Kidney (tissue), 14 donors: Measurements from ENCODE around the gene DOCK10. TPM values are rescaled to one million over a fixed set of nuclear protein-coding genes. Genes with fewer than 3 reads are reported as not detected.

Experiments used
- DNase-seq, 5 donors: peaks; one replicate each; pipeline ENCODE4 v3.0.0-alpha.2; 2013 to 2020
- FAIRE-seq: peaks from 2 replicates; lab custom pipeline; 2012; peaks lifted over from hg19 to GRCh38; lab: Jason Lieb, UNC
- H3K27ac ChIP-seq, 2 donors: one replicate each; pipeline ENCODE4 v1.7.0; 2013; ENCODE audit warnings: low read depth in 2 of 2, low read length in 2 of 2, inconsistent platforms in 1 of 2
- H3K27me3 ChIP-seq: one replicate; pipeline ENCODE4 v1.7.1; 2013; ENCODE audit warnings: low read length, inconsistent platforms; ENCODE audit not compliant: control insufficient read depth, insufficient read depth
- H3K36me3 ChIP-seq, 3 donors: one replicate each; pipeline versions ENCODE4 v1.7.0 to v1.7.1; 2013; ENCODE audit warnings: low read length in 3 of 3, control low read depth in 1 of 3, inconsistent platforms in 1 of 3; ENCODE audit not compliant: insufficient read depth in 3 of 3, control insufficient read depth in 2 of 3
- H3K4me1 ChIP-seq, 3 donors: one replicate each; pipeline versions ENCODE4 v1.7.0 to v1.7.1; 2013; ENCODE audit warnings: low read length in 3 of 3, inconsistent platforms in 1 of 3, low read depth in 1 of 3; ENCODE audit not compliant: control insufficient read depth in 2 of 3, insufficient read depth in 2 of 3
- H3K4me3 ChIP-seq, 3 donors: one replicate each; pipeline versions ENCODE4 v1.7.0 to v1.8.1; 2013; ENCODE audit warnings: low read length in 3 of 3, control low read depth in 1 of 3, inconsistent platforms in 1 of 3
- H3K9ac ChIP-seq, 3 donors: one replicate each; pipeline versions ENCODE4 v1.7.0 to v1.7.1; 2013; ENCODE audit warnings: low read length in 3 of 3, control low read depth in 1 of 3, inconsistent platforms in 1 of 3
- H3K9me3 ChIP-seq, 3 donors: one replicate each; pipeline versions ENCODE4 v1.7.0 to v1.7.1; 2013; ENCODE audit warnings: low read length in 3 of 3, control low read depth in 1 of 3, inconsistent platforms in 1 of 3; ENCODE audit not compliant: control insufficient read depth in 2 of 3, insufficient read depth in 1 of 3
- intact Hi-C: fragments of 100-400 bp; cut with DNase I; formaldehyde crosslinking; loops from one replicate; pipeline ENCODE4 v1.11.1; 2022
- polyA plus RNA-seq: library from polyadenylated mRNA; stranded (reverse); fragments of 350-450 nt; fragmentation: Illumina TruSeq; extraction: RNeasy Lipid Tissue Mini Kit (QIAGEN cat#74804); gene quantifications from one replicate; pipeline ENCODE4 v1.2.3, GENCODE V29; 2014; ENCODE audit warnings: low read depth, low replicate concordance; ENCODE audit not compliant: insufficient read depth
- total RNA-seq: library from RNA; stranded (reverse); fragmentation: NEBNext Ultra II Directional; extraction: Animal tissue kit (Norgen Biotek cat#: 25700); gene quantifications from one replicate; pipeline ENCODE4 v1.2.1, GENCODE V29; 2021
- TF ChIP-seq, protein P1 (sequence below): IDR thresholded peaks from 3 replicates; pipeline ENCODE4 v1.5.1; 2012; ENCODE audit warnings: mild to moderate bottlenecking, moderate library complexity, borderline replicate concordance; ENCODE audit not compliant: insufficient read depth; ENCODE audit errors: extremely low read depth
- donor health status: control.
- donor health status: control.
- donor health status: control.
- donor health status: control.
- donor health status: control.
- donor health status: DM: yes; HTN: yes; CAD: no.
- donor health status: Normal renal cell carcinoma (clear cell type).

Gene DOCK10
- total and polyA plus RNA-seq, 2 donors from 2014 or later: 2.1 to 33.8 TPM

DNA sequence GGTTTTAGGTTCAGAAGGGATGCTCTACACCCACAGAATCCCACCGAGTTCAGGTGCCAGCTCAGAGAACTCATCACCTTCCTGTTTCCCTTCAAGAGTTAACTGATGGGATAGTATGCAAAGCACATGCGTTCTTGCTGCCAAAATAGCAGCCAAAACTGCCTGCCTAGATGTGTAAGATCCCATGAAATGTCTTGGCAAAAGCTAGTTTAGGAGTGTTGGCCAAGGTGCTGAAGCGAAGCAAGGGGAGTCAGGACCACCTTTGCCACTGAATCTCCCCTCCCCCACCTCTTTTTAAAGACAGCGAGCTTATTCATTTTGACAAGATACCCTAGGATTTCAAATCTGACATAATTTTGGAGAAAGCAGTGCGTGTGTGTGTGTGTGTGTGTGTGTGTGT, 2.1 kb downstream of the DOCK10 start:
- Histone ChIP-seq H3K4me1 (peaks cover 0 to 2% (median 0%) of the 10 kb centered on the region in 3 donors), H3K27me3 (peaks cover 2% of the 10 kb centered on the region), H3K27ac (no peak overlapping the region), H3K4me3 (no peak overlapping the region), H3K9ac (no peak overlapping the region), H3K9me3 (no peaks in the 10 kb centered on the region), H3K36me3 (no peaks in the 10 kb centered on the region)
- intact Hi-C loops: no loop called here
- TF ChIP-seq, protein P1, sequence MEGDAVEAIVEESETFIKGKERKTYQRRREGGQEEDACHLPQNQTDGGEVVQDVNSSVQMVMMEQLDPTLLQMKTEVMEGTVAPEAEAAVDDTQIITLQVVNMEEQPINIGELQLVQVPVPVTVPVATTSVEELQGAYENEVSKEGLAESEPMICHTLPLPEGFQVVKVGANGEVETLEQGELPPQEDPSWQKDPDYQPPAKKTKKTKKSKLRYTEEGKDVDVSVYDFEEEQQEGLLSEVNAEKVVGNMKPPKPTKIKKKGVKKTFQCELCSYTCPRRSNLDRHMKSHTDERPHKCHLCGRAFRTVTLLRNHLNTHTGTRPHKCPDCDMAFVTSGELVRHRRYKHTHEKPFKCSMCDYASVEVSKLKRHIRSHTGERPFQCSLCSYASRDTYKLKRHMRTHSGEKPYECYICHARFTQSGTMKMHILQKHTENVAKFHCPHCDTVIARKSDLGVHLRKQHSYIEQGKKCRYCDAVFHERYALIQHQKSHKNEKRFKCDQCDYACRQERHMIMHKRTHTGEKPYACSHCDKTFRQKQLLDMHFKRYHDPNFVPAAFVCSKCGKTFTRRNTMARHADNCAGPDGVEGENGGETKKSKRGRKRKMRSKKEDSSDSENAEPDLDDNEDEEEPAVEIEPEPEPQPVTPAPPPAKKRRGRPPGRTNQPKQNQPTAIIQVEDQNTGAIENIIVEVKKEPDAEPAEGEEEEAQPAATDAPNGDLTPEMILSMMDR: no peak
- FAIRE-seq: no peak
- no peak for DNase-seq

DNA sequence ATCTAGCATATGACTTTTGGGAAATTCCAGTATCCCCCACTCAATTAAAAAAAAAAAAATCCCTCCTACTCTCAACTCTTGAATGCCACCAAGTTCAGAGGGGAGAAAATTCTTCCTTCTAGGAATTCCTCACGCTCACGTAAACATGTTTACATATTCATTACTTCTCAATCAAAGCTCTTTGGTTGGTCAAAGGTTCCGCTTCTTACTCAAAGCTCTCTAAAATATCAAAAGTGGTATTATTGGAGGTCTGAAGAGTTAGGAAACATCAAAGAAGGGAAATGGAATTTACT, 4.1 kb downstream of the DOCK10 start:
- Histone ChIP-seq H3K4me1 (peaks cover 0 to 2% (median 0%) of the 10 kb centered on the region in 3 donors), H3K9ac (no peak overlapping the region), H3K4me3 (no peak overlapping the region), H3K9me3 (no peaks in the 10 kb centered on the region), H3K36me3 (no peaks in the 10 kb centered on the region), H3K27me3 (no peaks in the 10 kb centered on the region), H3K27ac (peak overlapping the region in 1 of 2 donors; percentile 43)
- TF ChIP-seq, protein P1: no peak
- intact Hi-C loops: no loop called here
- FAIRE-seq (no peak), DNase-seq (no peak)

DNA sequence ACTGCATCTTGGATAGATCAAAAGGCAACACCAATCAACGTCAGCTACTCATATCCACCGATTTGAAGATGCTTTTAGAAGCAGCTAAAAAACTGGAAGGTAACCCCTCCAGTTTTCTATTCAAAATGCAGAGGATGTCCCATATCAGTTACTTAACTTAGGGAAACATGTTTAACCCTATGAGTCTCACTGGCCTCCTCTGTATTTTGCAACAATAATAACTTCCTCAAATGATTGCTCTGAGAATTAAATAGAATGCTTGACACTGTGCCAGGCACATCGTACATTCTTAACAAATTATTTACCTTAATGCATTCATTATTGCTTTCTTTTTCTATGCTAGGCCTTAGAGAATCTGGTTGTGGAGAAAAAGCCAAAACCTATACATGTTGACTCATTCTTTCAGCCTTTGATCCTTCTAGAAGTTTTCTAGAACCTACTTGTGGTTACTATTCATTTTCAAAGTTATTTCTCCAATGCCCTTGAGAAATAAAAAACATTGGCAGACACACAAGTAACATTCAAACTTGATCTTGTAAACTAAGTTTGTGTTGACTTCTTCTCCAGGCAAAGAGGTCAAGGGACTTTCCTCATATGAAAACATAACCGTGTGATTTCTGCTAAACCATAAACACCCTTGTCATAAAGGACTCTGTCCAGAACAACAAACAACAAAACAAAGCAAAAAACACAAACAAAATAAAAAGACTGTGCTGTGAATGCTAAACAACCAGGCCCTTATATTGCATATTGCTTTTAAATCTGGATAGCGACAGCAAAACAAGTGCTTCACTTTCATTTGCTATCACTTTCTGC, 4.6 kb downstream of the DOCK10 start:
- no peaks in the 10 kb centered on the region for H3K36me3 ChIP-seq
- no peak overlapping the region for H3K4me3 ChIP-seq
- H3K4me1 ChIP-seq: peaks cover 0 to 2% (median 0%) of the 10 kb centered on the region in 3 donors
- FAIRE-seq: no peak
- no peak overlapping the region for H3K27ac ChIP-seq
- TF ChIP-seq, protein P1: no peak
- no peak overlapping the region for H3K9ac ChIP-seq
- intact Hi-C loops: no loop called here
- H3K9me3 ChIP-seq: no peaks in the 10 kb centered on the region
- no peaks in the 10 kb centered on the region for H3K27me3 ChIP-seq
- DNase-seq: no peak
